KG1 (cell line): ENCODE results near the gene CPXM2.
"Not testable (repeated sequence)": the region's sequence is repeated elsewhere in the genome, so short reads cannot be mapped to it uniquely, and the experiment has no call there.

Source experiments
- DNase-seq: peaks from one replicate; lab custom pipeline; 2025; lab: John Stamatoyannopoulos, UW

CPXM2 gene

DNA sequence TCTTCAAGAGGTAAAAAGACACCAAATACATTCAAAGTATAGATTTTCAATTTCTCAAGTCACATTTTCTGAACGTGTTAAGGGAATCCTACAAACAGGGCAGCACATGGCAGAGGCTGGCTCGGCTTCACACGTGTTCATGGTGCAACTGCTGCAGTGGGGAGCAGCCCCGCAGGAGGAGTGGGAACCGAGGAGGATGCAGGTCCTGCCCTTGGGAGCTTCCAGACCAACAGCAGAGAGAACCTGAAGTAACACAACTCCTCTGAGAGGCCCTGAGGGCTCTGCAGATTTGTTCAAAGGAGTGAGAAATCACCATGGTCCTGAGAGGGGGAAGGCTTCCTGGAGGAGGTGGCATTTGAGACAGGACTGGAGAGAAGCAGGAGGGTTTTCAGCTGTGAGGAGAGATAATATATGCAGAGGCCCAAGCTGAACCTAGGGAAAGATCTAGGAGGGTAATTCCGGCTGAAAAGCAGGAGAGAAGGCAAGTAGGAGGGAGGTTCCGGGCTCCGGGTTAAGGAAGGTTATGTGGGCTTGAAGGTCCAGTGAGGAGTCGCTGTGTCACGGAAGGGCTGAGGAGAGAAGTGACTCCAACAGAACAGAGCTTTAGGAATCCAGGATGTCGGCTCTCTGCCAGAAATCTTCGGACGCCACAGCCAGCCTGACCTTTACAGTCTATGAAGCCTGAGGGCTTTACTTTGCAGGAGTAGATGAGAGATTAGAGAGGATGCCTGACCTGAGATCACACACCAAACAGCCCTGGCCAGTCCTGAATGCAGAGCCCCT is 148.0 kb downstream of the CPXM2 start:
- DNase-seq = no peak

DNA sequence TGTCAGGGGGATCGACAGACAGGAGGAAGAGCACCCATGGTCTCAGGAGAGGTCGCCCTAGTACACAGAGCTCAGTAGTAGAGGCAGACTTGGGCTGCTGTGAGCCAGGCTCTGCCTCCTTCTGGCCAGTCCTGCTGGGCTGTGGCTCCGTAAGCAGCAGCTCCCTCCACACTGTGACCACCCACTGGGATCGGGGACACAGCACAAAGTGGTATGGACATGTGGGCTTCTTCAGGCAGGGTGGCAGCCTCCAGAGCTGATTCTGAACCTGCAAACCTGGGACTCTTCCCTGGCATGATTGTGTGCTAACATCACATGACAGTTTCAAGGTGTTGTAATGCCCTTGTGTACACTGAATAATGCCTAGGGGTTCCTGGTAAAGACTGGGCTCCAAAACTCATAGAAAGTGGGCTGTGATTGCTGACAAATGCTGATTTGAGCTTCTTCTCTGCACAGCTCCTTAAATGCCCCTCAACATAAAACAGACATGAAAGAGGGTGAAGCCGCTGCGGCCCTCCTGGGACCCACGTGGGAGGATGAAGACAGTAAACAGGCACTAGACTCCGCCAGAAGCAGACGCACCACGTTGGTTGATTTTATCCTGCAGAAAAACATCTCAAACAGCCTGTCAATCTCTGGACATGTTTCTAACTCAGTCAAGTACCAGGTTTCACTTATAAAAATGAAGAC is 148.7 kb downstream of the CPXM2 start:
- DNase-seq = no peak

DNA sequence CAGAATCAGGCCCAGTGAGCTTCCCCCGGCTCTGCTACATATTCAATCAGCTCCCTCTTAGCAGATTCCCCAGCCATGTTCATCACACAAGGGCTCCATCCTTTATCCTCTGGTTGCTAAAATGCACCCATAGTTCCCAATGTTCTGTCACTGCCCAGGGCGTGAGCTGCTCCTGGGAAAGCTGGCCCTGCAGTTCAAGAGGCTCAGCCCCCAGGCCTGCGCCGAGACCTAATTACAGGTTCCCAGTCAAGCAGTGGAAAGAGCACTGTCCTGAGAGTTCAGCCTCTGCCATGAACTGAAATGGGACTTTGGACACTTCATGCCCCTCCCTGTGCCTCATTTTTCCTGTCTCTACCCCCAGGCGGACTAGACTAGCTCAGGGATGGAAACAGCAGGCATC is 149.9 kb downstream of the CPXM2 start:
- DNase-seq = no peak

- DNase-seq = no peak
Observed at GRCh38 chr10:123741146-123741545, 150.5 kb downstream of the CPXM2 start.

DNA sequence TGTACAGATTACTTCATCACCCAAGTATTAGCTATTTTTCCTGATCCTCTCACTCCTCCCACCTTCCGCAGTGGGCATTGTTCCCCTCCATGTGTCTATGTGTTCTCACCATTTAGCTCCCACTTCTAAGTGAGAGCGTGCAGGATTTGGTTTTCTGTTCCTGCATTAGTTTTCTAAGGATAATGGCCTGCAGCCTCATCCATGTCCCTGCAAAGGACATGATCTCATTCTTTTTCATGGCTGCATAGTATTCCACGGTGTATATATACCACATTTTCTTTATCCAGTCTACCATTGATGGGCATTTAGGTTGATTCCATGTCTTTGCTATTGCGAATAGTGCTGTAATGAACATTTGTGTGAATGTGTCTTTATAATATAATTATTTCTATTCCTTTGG is 154.7 kb downstream of the CPXM2 start:
- not testable (repeated sequence) for DNase-seq

GRCh38 chr10:123729523-123729922 is 162.1 kb downstream of the CPXM2 start:
- no peak for DNase-seq

GRCh38 chr10:123726836-123727235 is 164.8 kb downstream of the CPXM2 start:
- DNase-seq = no peak

- no peak for DNase-seq
Observed at GRCh38 chr10:123726381-123726780, 165.2 kb downstream of the CPXM2 start.

DNA sequence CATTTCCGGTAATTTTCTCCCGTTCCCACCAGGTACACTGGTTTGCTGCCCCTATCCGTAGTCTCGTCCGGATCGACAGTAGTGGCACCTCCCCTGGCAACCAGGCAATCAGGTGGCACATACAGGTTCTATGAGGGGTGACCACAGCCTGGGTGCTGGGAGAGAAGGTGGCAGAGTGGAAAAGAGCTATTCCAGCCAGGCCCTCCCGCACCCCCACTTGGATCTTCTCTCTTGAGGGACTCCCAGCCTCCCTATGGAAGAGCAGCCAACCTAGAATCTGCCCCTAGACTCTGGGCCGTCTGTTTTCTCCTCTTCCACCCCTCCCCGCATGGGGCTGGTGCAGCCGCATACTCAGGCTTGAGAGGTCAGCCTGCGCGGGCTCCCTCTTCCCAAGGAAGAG is 166.9 kb downstream of the CPXM2 start:
- DNase-seq = no peak

DNA sequence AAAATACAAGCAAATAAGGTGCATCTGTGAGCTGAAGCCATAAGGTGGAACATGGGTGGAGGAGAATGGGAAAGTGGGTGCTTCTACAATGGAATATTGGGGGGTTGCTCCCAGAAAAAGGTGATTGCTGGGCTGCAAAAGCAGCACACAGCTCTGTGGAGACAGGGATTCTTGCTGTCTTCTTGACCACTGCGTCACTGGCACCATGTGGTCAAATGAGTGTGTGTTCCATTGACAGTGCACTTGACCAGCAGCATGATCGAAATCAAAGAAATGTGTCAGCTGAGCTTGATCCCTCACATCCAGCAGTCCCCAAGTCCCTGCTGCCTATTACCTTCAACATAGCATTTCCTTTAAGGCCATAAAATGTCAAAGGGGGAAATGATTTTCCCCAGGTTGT is 169.3 kb downstream of the CPXM2 start:
- no peak for DNase-seq

DNA sequence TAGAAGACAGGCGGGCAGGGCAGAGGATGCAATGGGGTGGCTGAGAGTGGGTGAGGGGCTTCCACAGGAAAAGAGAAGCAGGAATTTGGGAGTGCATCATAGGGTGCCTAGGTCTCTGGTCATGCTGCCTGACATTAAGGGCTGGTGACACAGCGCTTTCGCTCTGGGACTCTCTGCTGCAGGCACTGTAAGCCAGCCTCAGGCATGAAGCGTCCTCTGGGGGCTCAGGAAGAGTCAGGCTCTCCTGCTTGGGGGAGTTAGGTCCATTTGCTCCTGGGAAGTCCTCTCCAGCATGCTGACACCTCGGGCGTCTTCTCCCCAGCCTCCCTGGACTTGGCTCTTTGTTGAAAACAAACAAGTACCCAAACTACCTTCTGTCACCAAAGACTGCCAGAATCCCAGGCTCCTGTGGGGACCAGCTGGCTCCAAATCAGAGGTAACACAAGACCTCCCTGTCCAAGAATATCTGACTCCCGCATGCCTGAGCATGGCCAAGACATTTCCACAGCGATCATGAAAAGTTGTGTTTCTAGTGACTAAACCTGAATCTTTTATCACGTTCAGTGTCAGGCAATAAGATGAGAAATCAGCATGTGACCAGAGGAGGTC is 170.1 kb downstream of the CPXM2 start:
- DNase-seq = no peak

- DNase-seq = no peak
Observed at GRCh38 chr10:123720536-123720935, 171.1 kb downstream of the CPXM2 start.

GRCh38 chr10:123718544-123719060 is 173.0 kb downstream of the CPXM2 start:
- no peak for DNase-seq

DNA sequence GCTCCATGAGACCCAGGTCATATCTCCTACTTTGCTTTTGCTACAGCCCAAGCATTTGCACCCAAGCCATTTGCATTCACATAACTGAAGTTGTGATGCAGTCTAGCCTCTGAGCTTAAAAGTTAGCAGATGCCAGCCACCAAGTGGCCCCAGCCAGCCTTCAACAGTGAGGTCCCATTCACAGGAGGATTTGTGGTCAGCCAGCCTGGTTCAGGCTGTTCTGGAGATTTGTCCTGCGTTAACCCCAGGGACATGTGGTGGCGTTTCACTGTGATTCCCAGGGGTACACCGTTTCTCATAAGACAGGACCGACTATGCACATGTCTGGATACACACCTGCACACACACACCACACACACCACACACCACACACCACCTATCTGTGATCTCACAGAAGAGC is 174.3 kb downstream of the CPXM2 start:
- no peak for DNase-seq

DNA sequence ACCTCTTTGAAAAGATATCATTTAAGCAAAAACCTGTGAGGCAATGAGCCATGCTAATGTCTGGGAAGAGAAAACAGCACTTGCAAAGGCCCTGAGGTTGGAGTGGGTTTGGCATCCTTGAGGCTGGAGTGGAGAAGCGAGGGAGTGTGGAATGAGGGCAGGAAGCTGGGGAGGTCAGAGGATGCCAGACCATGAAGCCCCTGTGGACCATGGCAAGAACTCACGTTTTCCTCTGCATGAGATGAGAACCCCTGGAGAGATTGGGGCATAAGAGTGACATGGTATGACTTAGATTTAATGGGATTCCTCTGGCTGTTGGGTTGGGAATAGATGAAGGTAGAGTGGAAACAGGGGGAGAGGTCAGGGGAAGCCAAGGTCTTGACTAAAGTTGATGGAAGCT is 176.1 kb downstream of the CPXM2 start:
- DNase-seq = no peak

DNA sequence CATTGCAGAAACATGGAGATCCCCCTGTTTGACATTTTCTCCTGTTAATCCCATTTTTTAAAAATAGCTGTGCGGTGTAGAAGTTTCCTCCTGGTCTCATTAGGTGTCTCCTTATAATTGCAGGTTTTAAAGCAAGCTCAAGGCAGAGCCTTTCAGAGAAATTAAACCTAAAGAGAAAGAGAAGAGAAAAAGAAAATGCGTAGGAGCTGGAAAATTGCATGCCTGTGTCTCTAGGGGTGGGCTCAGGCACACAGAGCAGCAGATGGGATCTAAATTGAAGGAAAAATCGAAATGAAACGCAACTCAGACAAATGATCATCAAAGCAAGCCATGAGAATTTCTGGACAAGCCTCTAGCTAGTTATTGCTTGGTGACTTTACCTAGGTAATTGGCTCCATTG is 185.4 kb downstream of the CPXM2 start:
- DNase-seq = no peak

DNA sequence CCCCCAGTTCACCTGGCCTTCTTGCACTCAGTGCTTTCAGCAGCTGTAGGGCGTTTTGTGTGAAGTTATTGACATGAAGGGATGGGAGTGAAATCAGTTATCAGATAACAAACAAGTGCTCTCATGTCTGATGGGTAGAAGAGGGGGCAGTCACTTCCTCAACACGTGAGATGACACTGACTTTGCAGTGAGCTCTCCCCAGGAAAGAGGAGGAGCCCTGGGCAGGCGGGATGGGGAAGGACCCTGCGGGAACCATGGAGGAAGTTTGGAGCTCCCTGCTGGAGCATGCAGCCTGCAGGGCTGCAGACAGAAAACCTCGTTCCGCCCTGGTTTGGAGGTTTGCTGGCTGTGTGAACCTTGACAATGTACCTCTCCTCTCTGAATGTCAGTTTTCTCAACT is 186.8 kb downstream of the CPXM2 start:
- DNase-seq = no peak

DNA sequence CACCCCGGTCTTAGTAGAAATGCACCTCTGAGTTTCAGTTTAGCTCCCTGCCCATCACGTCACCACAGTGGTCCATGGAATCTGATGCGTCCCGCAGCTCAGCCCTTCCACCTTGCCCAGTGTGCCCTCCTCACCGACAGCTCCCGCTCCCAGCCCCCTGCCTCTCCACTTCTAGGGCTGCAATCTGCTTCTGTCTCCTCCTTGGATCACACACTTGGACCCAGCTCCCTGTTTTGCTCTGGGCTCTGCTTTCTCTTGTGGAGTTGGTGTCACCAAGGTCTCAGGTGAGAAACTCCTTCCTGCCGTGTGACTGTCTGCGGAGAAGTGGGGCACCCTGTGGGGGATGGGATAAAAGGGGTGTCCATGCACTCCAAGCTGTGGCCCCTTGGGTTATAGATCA is 187.5 kb downstream of the CPXM2 start:
- no peak for DNase-seq

DNA sequence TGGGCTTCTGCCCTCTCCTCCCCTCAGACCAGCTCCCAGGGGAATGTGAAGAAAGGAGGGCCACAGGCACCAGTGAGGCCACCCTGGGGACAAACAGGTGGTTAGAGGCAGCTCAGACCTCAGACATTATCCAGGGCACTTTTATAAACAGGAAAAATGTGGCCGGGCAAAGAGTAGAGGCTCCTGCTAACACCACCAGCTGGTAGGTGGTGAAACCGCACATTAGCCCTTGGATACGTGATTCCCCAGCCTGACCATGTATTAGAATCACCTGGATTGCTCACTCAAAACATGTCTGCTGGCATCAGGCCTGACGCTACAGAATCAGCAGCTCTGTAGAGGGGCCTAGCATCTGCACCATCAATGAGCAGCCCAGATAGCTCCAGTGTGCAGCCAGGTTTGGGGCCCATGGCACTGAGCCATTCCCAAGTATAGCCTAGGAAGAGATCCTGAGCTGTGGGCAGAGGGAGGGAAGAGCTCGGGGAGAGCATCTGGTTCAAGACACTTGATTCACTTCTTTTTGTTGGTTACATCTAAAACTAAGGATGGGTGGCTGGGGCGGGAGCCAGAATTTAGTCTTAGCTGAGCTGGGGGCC is 188.3 kb downstream of the CPXM2 start:
- no peak for DNase-seq
